ENCODE measurements around the gene HAPSTR1.

DNA sequence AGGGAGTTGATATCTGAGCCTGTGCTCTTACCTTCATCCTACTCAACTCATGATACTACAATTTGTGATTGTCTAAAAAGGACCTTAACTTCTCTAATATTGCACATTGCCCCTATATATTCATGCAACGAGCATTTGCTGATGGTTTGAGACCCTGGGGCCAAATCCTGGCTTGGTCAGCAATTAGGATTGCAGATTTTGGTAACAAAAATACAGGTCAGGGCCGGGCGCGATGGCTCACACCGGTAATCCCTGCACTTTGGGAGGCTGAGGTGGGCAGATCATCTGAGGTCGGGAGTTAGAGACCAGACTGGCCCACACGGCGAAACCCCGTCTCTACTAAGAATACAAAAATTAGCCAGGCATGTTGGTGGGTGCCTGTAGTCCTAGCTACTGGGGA, 35.4 kb upstream of the HAPSTR1 start:
- TF ChIP-seq CTCF (IDR thresholded peaks at IDR 0.05; ENCODE audit: borderline replicate concordance, extremely low read depth, low read length, poor library complexity, severe bottlenecking) (no peak), EZH2 (IDR thresholded peaks at IDR 0.05; ENCODE audit: borderline replicate concordance, low read depth, low read length, severe bottlenecking) (no peak)
